H1 (cell line): ENCODE measurements around the gene ILK. TPM values are rescaled to one million over a fixed set of nuclear protein-coding genes. Genes with fewer than 3 reads are reported as not detected.

Experiments used
- CTCF ChIA-PET: fragments of 300-600 bp; sonication (Branson Sonifier 250); formaldehyde crosslinking; loops from one replicate; lab custom pipeline; 2021; ENCODE audit not compliant: partially characterized antibody; lab: Charles Lee
- POLR2A ChIA-PET: fragments of 300-600 bp; sonication (Branson Sonifier 250); formaldehyde crosslinking; loops from one replicate; lab custom pipeline; 2021; ENCODE audit warnings: inconsistent platforms; ENCODE audit not compliant: partially characterized antibody; lab: Charles Lee
- DNase-seq, 2 experiments: peaks; one replicate each; pipeline versions ENCODE4 v3.0.0 to v3.0.0-alpha.2; 2010 to 2022; ENCODE audit warnings: low spot score in 2 of 2, low read depth in 1 of 2, mixed read lengths in 1 of 2
- FAIRE-seq: peaks from 2 replicates; lab custom pipeline; 2011; peaks lifted over from hg19 to GRCh38; lab: Jason Lieb, UNC
- H2AFZ ChIP-seq: 2 replicates; pipeline ENCODE4 v1.8.1; 2012; ENCODE audit warnings: low read length, inconsistent platforms
- H2AK5ac ChIP-seq: 2 replicates; pipeline ENCODE4 v1.6.1; 2013; ENCODE audit warnings: low read depth, low read length
- H2BK120ac ChIP-seq: replicated peaks from 2 replicates; pipeline ENCODE3; 2013; ENCODE audit warnings: low read depth, low read length, inconsistent platforms
- H2BK12ac ChIP-seq: 2 replicates; pipeline ENCODE4 v1.6.1; 2013; ENCODE audit warnings: low read depth, low read length
- H2BK15ac ChIP-seq: 2 replicates; pipeline ENCODE4 v1.6.1; 2013; ENCODE audit warnings: low read length
- H2BK20ac ChIP-seq: 2 replicates; pipeline ENCODE4 v1.6.1; 2013; ENCODE audit warnings: low read length
- H2BK5ac ChIP-seq: 2 replicates; pipeline ENCODE4 v1.6.1; 2013; ENCODE audit warnings: low read depth, low read length
- H3K14ac ChIP-seq: 2 replicates; pipeline ENCODE4 v1.6.1; 2013; ENCODE audit warnings: inconsistent platforms; ENCODE audit not compliant: insufficient read length
- H3K18ac ChIP-seq: 2 replicates; pipeline ENCODE4 v1.6.1; 2013; ENCODE audit warnings: low read length; ENCODE audit errors: extremely low read depth
- H3K23ac ChIP-seq: 2 replicates; pipeline ENCODE4 v1.6.1; 2013; ENCODE audit warnings: inconsistent platforms; ENCODE audit not compliant: insufficient read length
- H3K23me2 ChIP-seq: 2 replicates; pipeline ENCODE4 v1.6.1; 2013; ENCODE audit warnings: low read depth, low read length
- H3K27ac ChIP-seq: 2 replicates; pipeline ENCODE4 v1.6.1; 2011; ENCODE audit warnings: low read depth, low read length, inconsistent platforms
- H3K27me3 ChIP-seq, 4 experiments: replicated peaks in 1 of 4; 1 replicate in 1 of 4; 2 replicates in 3 of 4; pipeline versions ENCODE4 v1.6.1 to v1.8.1; 2011 to 2013; ENCODE audit warnings: low read length in 3 of 4, mild to moderate bottlenecking in 3 of 4, inconsistent platforms in 2 of 4, mixed read lengths in 2 of 4, moderate library complexity in 1 of 4; ENCODE audit not compliant: control insufficient read depth in 3 of 4, insufficient read depth in 3 of 4; ENCODE audit errors: extremely low read depth in 1 of 4
- H3K36me3 ChIP-seq, 4 experiments: 2 replicates each; pipeline versions ENCODE4 v1.6.1 to v1.8.1; 2011 to 2013; ENCODE audit warnings: mild to moderate bottlenecking in 4 of 4, low read length in 3 of 4, moderate library complexity in 2 of 4, control low read depth in 1 of 4, inconsistent platforms in 1 of 4; ENCODE audit not compliant: insufficient read depth in 4 of 4, control insufficient read depth in 2 of 4
- H3K4ac ChIP-seq: replicated peaks from 2 replicates; pipeline ENCODE3; 2013; ENCODE audit warnings: low read length, low read depth, mixed read lengths, inconsistent platforms; ENCODE audit not compliant: insufficient read length
- H3K4me1 ChIP-seq, 4 experiments: replicated peaks in 1 of 4; 1 replicate in 1 of 4; 2 replicates in 3 of 4; pipeline versions ENCODE4 v1.6.1 to v1.8.1; 2011 to 2013; ENCODE audit warnings: low read length in 3 of 4, inconsistent platforms in 2 of 4, mixed read lengths in 1 of 4; ENCODE audit not compliant: insufficient read depth in 4 of 4, control insufficient read depth in 3 of 4
- H3K4me2 ChIP-seq, 2 experiments: 2 replicates each; pipeline versions ENCODE4 v1.6.1 to v1.8.1; 2011 to 2013; ENCODE audit warnings: low read depth in 2 of 2, low read length in 2 of 2, control low read depth in 1 of 2, inconsistent platforms in 1 of 2, mild to moderate bottlenecking in 1 of 2; ENCODE audit not compliant: insufficient read depth in 1 of 2
- H3K4me3 ChIP-seq, 4 experiments: fragments of 200-600, 300-600 bp in 1 of 4; sonication (generic), shearing (Covaris generic), sonication (Bioruptor Twin) in 1 of 4; 2 replicates each; pipeline versions ENCODE4 v1.5.1 to v1.8.1; 2011 to 2016; ENCODE audit warnings: low read length in 4 of 4, low read depth in 3 of 4, control low read depth in 2 of 4, inconsistent platforms in 2 of 4, mild to moderate bottlenecking in 2 of 4, mixed read lengths in 1 of 4, moderate library complexity in 1 of 4; ENCODE audit not compliant: insufficient read depth in 2 of 4; ENCODE audit errors: extremely low read depth in 1 of 4
- H3K56ac ChIP-seq: replicated peaks from 2 replicates; pipeline ENCODE3; 2013; ENCODE audit warnings: low read depth, mild to moderate bottlenecking, mixed read lengths, low read length, inconsistent platforms; ENCODE audit not compliant: insufficient read length
- H3K79me1 ChIP-seq: 2 replicates; pipeline ENCODE4 v1.6.1; 2013; ENCODE audit warnings: low read depth, low read length, control low read depth
- H3K79me2 ChIP-seq, 2 experiments: 2 replicates each; pipeline versions ENCODE4 v1.6.1 to v1.8.1; 2012 to 2013; ENCODE audit warnings: low read length in 2 of 2, mild to moderate bottlenecking in 2 of 2, inconsistent platforms in 1 of 2; ENCODE audit not compliant: insufficient read depth in 2 of 2, control insufficient read depth in 1 of 2
- H3K9ac ChIP-seq, 4 experiments: replicated peaks in 1 of 4; 1 replicate in 1 of 4; 2 replicates in 3 of 4; pipeline versions ENCODE4 v1.6.1 to v1.8.1; 2011 to 2013; ENCODE audit warnings: low read depth in 3 of 4, low read length in 3 of 4, control low read depth in 2 of 4, mild to moderate bottlenecking in 2 of 4, moderate library complexity in 2 of 4, inconsistent platforms in 1 of 4; ENCODE audit errors: extremely low read depth in 1 of 4
- H3K9me3 ChIP-seq, 2 experiments: 2 replicates each; pipeline versions ENCODE4 v1.6.1 to v1.8.1; 2012 to 2013; ENCODE audit warnings: mild to moderate bottlenecking in 2 of 2, moderate library complexity in 2 of 2, control low read depth in 1 of 2, inconsistent platforms in 1 of 2, low read depth in 1 of 2, low read length in 1 of 2, mixed read lengths in 1 of 2; ENCODE audit not compliant: insufficient read depth in 2 of 2
- H4K20me1 ChIP-seq, 2 experiments: replicated peaks in 1 of 2; 2 replicates each; pipeline versions ENCODE3 to v1.8.1; 2011 to 2013; ENCODE audit warnings: inconsistent platforms in 2 of 2, low read length in 2 of 2, mild to moderate bottlenecking in 1 of 2; ENCODE audit not compliant: insufficient read depth in 2 of 2, control insufficient read depth in 1 of 2
- H4K5ac ChIP-seq: 2 replicates; pipeline ENCODE4 v1.6.1; 2013; ENCODE audit warnings: low read length, low read depth, mixed read lengths, inconsistent platforms; ENCODE audit not compliant: insufficient read length
- H4K8ac ChIP-seq: 2 replicates; pipeline ENCODE4 v1.8.0; 2013; ENCODE audit warnings: mild to moderate bottlenecking, moderate library complexity, low read length, inconsistent platforms; ENCODE audit not compliant: insufficient read depth; ENCODE audit errors: extremely low read depth
- H4K91ac ChIP-seq: replicated peaks from 2 replicates; pipeline ENCODE3; 2013; ENCODE audit warnings: low read length, mixed read lengths, inconsistent platforms; ENCODE audit not compliant: insufficient read length
- ASH2L ChIP-seq: fragments of 200-600, 300-600 bp; sonication (generic); IDR thresholded peaks from one replicate; pipeline ENCODE4 v1.7.1; 2017; ENCODE audit warnings: low read length
- EP300 ChIP-seq, 2 experiments: IDR thresholded peaks; 1 replicate in 1 of 2; 2 replicates in 1 of 2; pipeline ENCODE4 v1.6.1; 2011 to 2012; ENCODE audit warnings: low read depth in 2 of 2, low read length in 2 of 2, mild to moderate bottlenecking in 2 of 2, borderline replicate concordance in 1 of 2, inconsistent platforms in 1 of 2, moderate library complexity in 1 of 2
- SAP30 ChIP-seq: fragments of 300-600 bp; sonication (generic); IDR thresholded peaks from 2 replicates; pipeline ENCODE4 v1.7.1; 2012; ENCODE audit warnings: low read length, moderate library complexity, mild to moderate bottlenecking, inconsistent platforms; ENCODE audit not compliant: insufficient read depth, insufficient replicate concordance
- WGBS, 2 experiments: shearing (Covaris generic) in 1 of 2; methylation state at CpG; one replicate each; pipeline versions ENCODE4 v1.1.6 to v1.1.7; 2013 to 2015; ENCODE audit warnings: low lambda C conversion rate in 2 of 2, mixed read lengths in 2 of 2, inconsistent platforms in 1 of 2, low coverage in 1 of 2, missing lambda C conversion rate in 1 of 2; ENCODE audit not compliant: insufficient replicate concordance in 2 of 2, insufficient coverage in 1 of 2, insufficient read length in 1 of 2; ENCODE audit errors: extremely low coverage in 1 of 2, missing lambda C conversion rate in 1 of 2; 5-methylcytosine and 5-hydroxymethylcytosine counted together
- polyA plus RNA-seq, 7 experiments: library from polyadenylated mRNA; depleted of rRNA in 3 of 7; stranded (reverse) in 5 of 7; unstranded in 2 of 7; fragments of >200 nt in 5 of 7; fragments of 200-250 nt in 2 of 7; gene quantifications; 1 replicate in 5 of 7; 2 replicates in 1 of 7; 4 replicates in 1 of 7; pipeline versions ENCODE4 v1.2.1 to v1.2.3, GENCODE V29; 2011 to 2013; ENCODE audit warnings: missing spikeins in 2 of 7, mixed read lengths in 2 of 7
- total RNA-seq: library from RNA; stranded (reverse); fragmentation: NEBNext Ultra II Directional; extraction: Animal tissue kit (Norgen Biotek cat#: 25700); gene quantifications from 2 replicates; pipeline ENCODE4 v1.2.1, GENCODE V29; 2021

Gene ILK
- total and polyA plus RNA-seq, 2 of the 8 experiments (the other 6 are each of a cell fraction or from before 2014, with no cell fraction given), result 91.4 to 132 TPM

DNA sequence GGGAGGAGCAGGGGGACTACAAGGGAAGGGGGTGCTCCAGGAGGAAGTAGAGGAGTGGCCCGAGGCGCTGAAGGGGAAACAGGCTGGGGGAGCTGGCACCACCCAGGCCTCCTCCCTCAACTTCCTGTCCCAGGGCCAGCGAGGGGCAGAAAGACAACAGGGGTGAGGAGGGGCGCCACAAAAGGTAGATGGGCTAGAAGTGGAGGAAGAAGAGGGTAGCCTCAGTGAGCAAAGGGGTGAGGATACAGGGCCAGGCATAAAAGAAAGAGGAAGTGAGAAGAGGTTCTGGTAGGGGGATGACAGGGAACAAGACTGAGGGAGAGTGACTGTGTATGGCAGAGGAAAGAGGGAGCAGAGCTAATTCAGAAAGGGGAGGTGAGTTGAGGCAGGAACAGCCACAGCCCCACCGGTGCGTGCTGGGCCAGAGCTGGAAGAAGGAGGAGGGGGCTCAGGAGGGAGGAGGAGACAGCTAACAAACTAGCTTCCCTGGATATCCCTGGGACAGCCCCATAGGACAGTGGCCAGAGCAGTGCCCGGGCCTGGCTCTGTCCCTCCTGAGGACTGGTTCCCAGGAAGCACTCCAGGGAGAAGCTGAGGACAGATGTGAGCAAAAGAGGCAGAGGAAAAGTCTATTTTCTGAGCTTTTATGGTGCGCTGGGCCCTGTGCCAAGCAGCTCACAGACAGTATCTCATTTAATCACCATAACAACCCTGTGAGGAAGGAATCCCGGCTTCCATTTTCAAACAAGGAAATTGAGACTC, 43.5 kb downstream of the ILK start:
- H3K23ac ChIP-seq, result no peak overlapping the region
- no peak overlapping the region for H2BK120ac ChIP-seq
- peaks cover 3 to 10% (median 5%) of the 10 kb centered on the region in 4 experiments; a peak in 6 of 7 replicates for H3K4me1 ChIP-seq
- no peaks in the 10 kb centered on the region for H3K23me2 ChIP-seq
- peak overlapping the region; percentile 24 for H3K4ac ChIP-seq
- no peak overlapping the region for H2BK20ac ChIP-seq
- FAIRE-seq (no peak), DNase-seq (no peak)
- POLR2A ChIA-PET, result interaction anchor here (0.6 to 1.5 kb wide), 13 partner anchors 9 to 1049 kb away, joined by 3 to 6 read pairs (median 3); partner anchors contain the start of genes DCHS1 and MRPL17
- H4K5ac ChIP-seq, result no peak overlapping the region
- H3K9ac ChIP-seq, result peak overlapping the region in 1 of 4 experiments; percentile 44; a peak in 1 of 7 replicates
- H2BK5ac ChIP-seq, result peak overlapping the region; percentile 66; the same call in 1 of the 2 replicates
- H4K91ac ChIP-seq, result no peak overlapping the region
- H4K20me1 ChIP-seq, result no peaks in the 10 kb centered on the region
- 67% methylated on average over 7 of the region's 9 CpGs; no CpG with 5 or more reads in 1 of the 2 experiments for WGBS, 2 experiments
- no peaks in the 10 kb centered on the region for H3K36me3 ChIP-seq
- H2AK5ac ChIP-seq, result no peak overlapping the region; the same call in 1 of the 2 replicates
- 0 out of 2 replicates have a peak overlapping the region, but pooled peaks have one; percentile 39 for H2BK12ac ChIP-seq
- H2AFZ ChIP-seq, result peak overlapping the region; percentile 31; the same call in 1 of the 2 replicates
- TF ChIP-seq ASH2L (peak; percentile 19), SAP30 (no peak), EP300 (IDR thresholded peaks at IDR 0.05; ENCODE audit: borderline replicate concordance in 1 of 2, low read depth in 2 of 2, low read length in 2 of 2) (peak in 1 of 2 experiments; percentile 96; a peak in 1 of 3 replicates)
- TF ChIP-seq, all 59 proteins: peak for 2
- H3K4me3 ChIP-seq, result no peak overlapping the region
- H3K27ac ChIP-seq, result no peak overlapping the region
- no peak overlapping the region for H2BK15ac ChIP-seq
- CTCF ChIA-PET, result interaction anchor here (0.6 to 3.6 kb wide), 8 partner anchors 12 to 172 kb away, joined by 3 to 9 read pairs (median 3); no protein-coding TSS in a partner anchor
- peak overlapping the region in 1 of 2 experiments; percentile 12; a peak in 1 of 4 replicates for H3K4me2 ChIP-seq
- H3K14ac ChIP-seq, result no peak overlapping the region
- no peaks in the 10 kb centered on the region for H3K79me1 ChIP-seq
- 0 out of 2 replicates have a peak overlapping the region, but pooled peaks have one; percentile 60 for H3K18ac ChIP-seq
- H3K27me3 ChIP-seq, result no peaks in the 10 kb centered on the region; a peak in 1 of 7 replicates
- H3K79me2 ChIP-seq, result no peaks in the 10 kb centered on the region
- H3K9me3 ChIP-seq, result no peaks in the 10 kb centered on the region
- no peak overlapping the region for H3K56ac ChIP-seq
- no peak overlapping the region for H4K8ac ChIP-seq
